Liver (tissue), 9 donors: ENCODE data around the gene FAM13C. TPM values are rescaled to one million over a fixed set of nuclear protein-coding genes. Genes with fewer than 3 reads are reported as not detected.

Source experiments
- DNase-seq: peaks from one replicate; pipeline ENCODE4 v3.0.0-alpha.2; 2017; ENCODE audit warnings: low spot score
- H3K27ac ChIP-seq, 2 donors: one replicate each; pipeline ENCODE4 v1.7.0; 2013; ENCODE audit warnings: inconsistent platforms in 2 of 2, low read length in 2 of 2, control low read depth in 1 of 2, low read depth in 1 of 2, mild to moderate bottlenecking in 1 of 2
- H3K27me3 ChIP-seq, 4 donors: one replicate each; pipeline versions ENCODE4 v1.6.1 to v1.7.0; 2013; ENCODE audit warnings: low read length in 3 of 4, inconsistent platforms in 1 of 4, mild to moderate bottlenecking in 1 of 4, moderate library complexity in 1 of 4; ENCODE audit not compliant: control insufficient read depth in 4 of 4, insufficient read depth in 4 of 4
- H3K36me3 ChIP-seq, 4 donors: one replicate each; pipeline versions ENCODE4 v1.6.1 to v1.7.0; 2013; ENCODE audit warnings: low read length in 3 of 4, mild to moderate bottlenecking in 3 of 4, low read depth in 1 of 4, moderate library complexity in 1 of 4; ENCODE audit not compliant: control insufficient read depth in 4 of 4, insufficient read depth in 3 of 4
- H3K4me1 ChIP-seq, 4 donors: one replicate each; pipeline versions ENCODE4 v1.6.1 to v1.7.0; 2013; ENCODE audit warnings: low read length in 3 of 4, mild to moderate bottlenecking in 3 of 4, moderate library complexity in 1 of 4; ENCODE audit not compliant: control insufficient read depth in 4 of 4, insufficient read depth in 4 of 4
- H3K4me3 ChIP-seq, 3 donors: one replicate each; pipeline versions ENCODE4 v1.6.1 to v1.7.0; 2013; ENCODE audit warnings: low read length in 3 of 3, control low read depth in 1 of 3, low read depth in 1 of 3, mild to moderate bottlenecking in 1 of 3
- H3K9ac ChIP-seq, 2 donors: one replicate each; pipeline ENCODE4 v1.7.0; 2013; ENCODE audit warnings: low read length in 2 of 2, mild to moderate bottlenecking in 2 of 2, moderate library complexity in 2 of 2, control low read depth in 1 of 2, low read depth in 1 of 2
- H3K9me3 ChIP-seq, 4 donors: one replicate each; pipeline versions ENCODE4 v1.6.1 to v1.7.0; 2013; ENCODE audit warnings: low read length in 3 of 4; ENCODE audit not compliant: control insufficient read depth in 4 of 4
- ATF3 ChIP-seq: IDR thresholded peaks from 2 replicates; pipeline ENCODE4 v1.6.1; 2016; ENCODE audit warnings: antibody characterized with exemption
- CTCF ChIP-seq: fragments of 150-350 bp; IDR thresholded peaks from 2 replicates; pipeline ENCODE4 v1.5.1; 2017; ENCODE audit warnings: improper control_type of control experiment, low read depth, low read length; ENCODE audit not compliant: missing input control
- EGR1 ChIP-seq, 2 donors: IDR thresholded peaks; 2 replicates each; pipeline ENCODE4 v1.6.1; 2016 to 2018; ENCODE audit warnings: antibody characterized with exemption in 2 of 2, low read depth in 2 of 2
- FOXA1 ChIP-seq: IDR thresholded peaks from 2 replicates; pipeline ENCODE4 v1.6.1; 2016; ENCODE audit warnings: antibody characterized with exemption
- FOXA2 ChIP-seq: IDR thresholded peaks from 2 replicates; pipeline ENCODE4 v1.6.1; 2016; ENCODE audit warnings: antibody characterized with exemption
- GABPA ChIP-seq, 2 donors: IDR thresholded peaks in 1 of 2; conservative IDR thresholded peaks in 1 of 2; 2 replicates each; pipeline ENCODE4 v1.6.1; 2016; ENCODE audit warnings: antibody characterized with exemption in 2 of 2, mild to moderate bottlenecking in 1 of 2, moderate library complexity in 1 of 2
- HNF4A ChIP-seq, 2 donors: conservative IDR thresholded peaks; 2 replicates each; pipeline ENCODE4 v1.6.1; 2016; ENCODE audit warnings: antibody characterized with exemption in 2 of 2, mild to moderate bottlenecking in 2 of 2
- HNF4G ChIP-seq: IDR thresholded peaks from 2 replicates; pipeline ENCODE4 v1.6.1; 2016; ENCODE audit warnings: antibody characterized with exemption
- JUND ChIP-seq, 2 donors: IDR thresholded peaks; 2 replicates each; pipeline ENCODE4 v1.6.1; 2016; ENCODE audit warnings: antibody characterized with exemption in 2 of 2
- MAX ChIP-seq: IDR thresholded peaks from 2 replicates; pipeline ENCODE4 v1.6.1; 2016; ENCODE audit warnings: antibody characterized with exemption
- NR2F2 ChIP-seq: IDR thresholded peaks from 2 replicates; pipeline ENCODE4 v1.6.1; 2016; ENCODE audit warnings: antibody characterized with exemption
- RAD21 ChIP-seq, 2 donors: IDR thresholded peaks; 2 replicates each; pipeline ENCODE4 v1.6.1; 2016; ENCODE audit warnings: antibody characterized with exemption in 2 of 2, mild to moderate bottlenecking in 2 of 2
- REST ChIP-seq: IDR thresholded peaks from 2 replicates; pipeline ENCODE4 v1.6.1; 2016; ENCODE audit warnings: antibody characterized with exemption, mild to moderate bottlenecking
- RXRA ChIP-seq, 2 donors: IDR thresholded peaks; 2 replicates each; pipeline ENCODE4 v1.6.1; 2017 to 2018; ENCODE audit warnings: antibody characterized with exemption in 2 of 2, mild to moderate bottlenecking in 1 of 2
- SP1 ChIP-seq: IDR thresholded peaks from 2 replicates; pipeline ENCODE4 v1.6.1; 2018; ENCODE audit warnings: antibody characterized with exemption, mild to moderate bottlenecking
- TAF1 ChIP-seq: conservative IDR thresholded peaks from 2 replicates; pipeline ENCODE4 v1.6.1; 2016; ENCODE audit warnings: antibody characterized with exemption, mild to moderate bottlenecking
- YY1 ChIP-seq: IDR thresholded peaks from 2 replicates; pipeline ENCODE4 v1.6.1; 2016; ENCODE audit warnings: antibody characterized with exemption, mild to moderate bottlenecking
- ZBTB33 ChIP-seq: IDR thresholded peaks from 2 replicates; pipeline ENCODE4 v1.6.1; 2016; ENCODE audit warnings: antibody characterized with exemption
- polyA plus RNA-seq, 2 donors: library from polyadenylated mRNA; stranded (reverse) in 1 of 2; unstranded in 1 of 2; fragments of 200-250 nt in 1 of 2; fragments of >200 nt in 1 of 2; fragmentation: Nextera tagmentation in 1 of 2; extraction: Ambion mirVana in 1 of 2; gene quantifications; one replicate each; pipeline versions ENCODE4 v1.2.1 to v1.2.3, GENCODE V29; 2013 to 2015
- total RNA-seq, 2 donors: library from RNA; depleted of rRNA; stranded (reverse); fragments of >200 nt; gene quantifications; one replicate each; pipeline ENCODE4 v1.2.3, GENCODE V29; 2014
- donor health status: healthy.
- donor health status: healthy.
- donor health status: healthy.
- donor health status: healthy.
- donor health status: healthy.

Gene FAM13C
- total and polyA plus RNA-seq, 4 donors, result 0.87 to 2.4 (median 2.1) TPM

- no peaks in the 10 kb centered on the region for H3K4me1 ChIP-seq
- H3K36me3 ChIP-seq, result no peaks in the 10 kb centered on the region
- H3K9me3 ChIP-seq, result no peaks in the 10 kb centered on the region
- no peaks in the 10 kb centered on the region for H3K27me3 ChIP-seq
- no peak overlapping the region for H3K27ac ChIP-seq
- no peak overlapping the region for H3K4me3 ChIP-seq
- TF ChIP-seq ZBTB33 (no peak), MAX (no peak), FOXA1 (no peak), SP1 (no peak), HNF4G (no peak), EGR1 (IDR thresholded peaks at IDR 0.05; ENCODE audit: low read depth in 2 of 2) (no peak), FOXA2 (no peak), CTCF (peak; percentile 35), JUND (IDR thresholded peaks at IDR 0.05) (no peak), GABPA (IDR thresholded peaks at IDR 0.05 in 1 of 2, conservative IDR thresholded peaks at IDR 0.05 in 1 of 2) (no peak), RXRA (IDR thresholded peaks at IDR 0.05) (no peak), NR2F2 (no peak), TAF1 (no peak), YY1 (peak; percentile 85), ATF3 (no peak), RAD21 (IDR thresholded peaks at IDR 0.05) (peak; percentile 75), HNF4A (conservative IDR thresholded peaks at IDR 0.05) (no peak), REST (no peak)
- DNase-seq, result no peak
- H3K9ac ChIP-seq, result no peak overlapping the region
Measured at GRCh38 chr10:59234816-59235429, 127.4 kb downstream of the FAM13C start.
